Measurements from ENCODE around the gene GATA2. TPM values are rescaled to one million over a fixed set of nuclear protein-coding genes. Genes with fewer than 3 reads are reported as not detected.

The GATA2 gene
- total RNA-seq, 1 donor from 2014 or later = not detected

DNA sequence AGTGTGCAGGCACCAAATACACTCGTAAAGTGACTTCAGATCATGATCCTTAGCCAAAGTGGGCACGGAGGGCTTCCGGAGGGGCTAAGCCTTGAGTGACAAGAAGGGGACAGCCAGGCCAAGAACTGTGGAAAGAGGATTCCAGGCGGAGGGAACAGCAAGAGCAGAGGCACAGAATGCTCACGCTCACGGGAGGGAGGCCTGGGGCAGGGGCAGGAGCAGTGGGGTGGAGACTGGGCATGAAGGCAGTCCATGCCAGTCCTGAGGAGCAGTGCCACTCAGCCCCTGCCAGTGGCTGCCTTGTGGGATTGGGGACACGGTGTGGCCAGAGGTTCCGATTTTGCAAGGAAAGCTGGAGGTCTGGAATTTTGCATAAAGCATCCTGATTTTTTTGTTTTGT, 62.3 kb downstream of the GATA2 start:
- peaks cover 48% of the 10 kb centered on the region for H3K27me3 Mint-ChIP-seq
- POLR2A ChIA-PET = no interaction called here
- TF ChIP-seq, protein P1, sequence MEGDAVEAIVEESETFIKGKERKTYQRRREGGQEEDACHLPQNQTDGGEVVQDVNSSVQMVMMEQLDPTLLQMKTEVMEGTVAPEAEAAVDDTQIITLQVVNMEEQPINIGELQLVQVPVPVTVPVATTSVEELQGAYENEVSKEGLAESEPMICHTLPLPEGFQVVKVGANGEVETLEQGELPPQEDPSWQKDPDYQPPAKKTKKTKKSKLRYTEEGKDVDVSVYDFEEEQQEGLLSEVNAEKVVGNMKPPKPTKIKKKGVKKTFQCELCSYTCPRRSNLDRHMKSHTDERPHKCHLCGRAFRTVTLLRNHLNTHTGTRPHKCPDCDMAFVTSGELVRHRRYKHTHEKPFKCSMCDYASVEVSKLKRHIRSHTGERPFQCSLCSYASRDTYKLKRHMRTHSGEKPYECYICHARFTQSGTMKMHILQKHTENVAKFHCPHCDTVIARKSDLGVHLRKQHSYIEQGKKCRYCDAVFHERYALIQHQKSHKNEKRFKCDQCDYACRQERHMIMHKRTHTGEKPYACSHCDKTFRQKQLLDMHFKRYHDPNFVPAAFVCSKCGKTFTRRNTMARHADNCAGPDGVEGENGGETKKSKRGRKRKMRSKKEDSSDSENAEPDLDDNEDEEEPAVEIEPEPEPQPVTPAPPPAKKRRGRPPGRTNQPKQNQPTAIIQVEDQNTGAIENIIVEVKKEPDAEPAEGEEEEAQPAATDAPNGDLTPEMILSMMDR (IDR thresholded peaks at IDR 0.05) = no peak
- CTCF ChIA-PET = no interaction called here
- no peak overlapping the region for H3K4me3 Mint-ChIP-seq
- H3K27ac Mint-ChIP-seq = no peak overlapping the region
- H3K36me3 Mint-ChIP-seq (ENCODE audit: low read depth) = no peaks in the 10 kb centered on the region
- DNase-seq (no peak), ATAC-seq (ENCODE audit: low read depth) (no peak)
- intact Hi-C loops (cut with micrococcal nuclease) = no loop called here
- no peaks in the 10 kb centered on the region for H3K9me3 Mint-ChIP-seq
- H3K4me1 Mint-ChIP-seq = peaks cover 7% of the 10 kb centered on the region

DNA sequence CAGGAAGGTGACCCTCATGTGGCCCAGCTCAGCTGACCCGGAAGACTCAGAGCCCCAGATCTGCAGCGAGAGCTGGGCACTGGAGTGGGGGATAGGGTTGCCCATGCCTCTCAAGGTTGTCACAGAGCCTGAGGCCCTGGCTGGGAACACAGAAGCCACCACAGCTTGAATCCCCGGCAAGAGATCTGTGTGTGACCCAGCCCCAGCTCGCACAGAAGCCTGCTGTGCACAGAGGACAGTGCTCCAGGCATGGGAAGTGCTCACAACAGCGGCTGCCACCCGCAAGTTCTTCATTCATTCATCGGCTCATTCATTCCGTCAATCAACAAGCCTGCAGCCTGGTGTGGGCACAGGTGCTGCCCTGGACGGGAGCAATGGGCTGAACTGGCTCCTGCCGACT, 62.7 kb downstream of the GATA2 start:
- intact Hi-C loops (cut with micrococcal nuclease) = no loop called here
- TF ChIP-seq, protein P1 (IDR thresholded peaks at IDR 0.05) = no peak
- H3K27ac Mint-ChIP-seq = no peak overlapping the region
- no peaks in the 10 kb centered on the region for H3K36me3 Mint-ChIP-seq (ENCODE audit: low read depth)
- ATAC-seq (ENCODE audit: low read depth) (no peak), DNase-seq (no peak)
- ChIA-PET POLR2A (no interaction called here), CTCF (no interaction called here)
- no peak overlapping the region for H3K4me3 Mint-ChIP-seq
- peaks cover 44% of the 10 kb centered on the region for H3K27me3 Mint-ChIP-seq
- H3K9me3 Mint-ChIP-seq = no peaks in the 10 kb centered on the region
- H3K4me1 Mint-ChIP-seq = peaks cover 7% of the 10 kb centered on the region

DNA sequence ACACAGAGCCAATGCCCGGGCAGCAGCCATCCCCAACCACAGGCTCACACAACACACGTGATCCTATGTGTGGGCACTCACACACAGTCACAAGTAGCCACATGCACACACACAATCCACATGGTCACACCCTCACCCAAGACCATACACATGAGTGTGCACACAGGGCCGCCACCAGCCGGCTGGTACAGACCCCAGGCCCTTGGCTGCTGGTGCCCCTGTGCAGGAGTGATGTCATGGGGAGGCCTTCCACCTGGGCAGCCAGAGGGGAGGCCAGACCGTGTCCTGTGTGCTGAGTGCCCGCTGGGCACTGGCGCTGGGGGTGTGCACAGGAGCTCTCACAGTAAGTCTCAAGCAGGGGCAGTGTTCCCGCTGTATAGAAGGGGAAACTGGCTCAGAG, 63.2 kb downstream of the GATA2 start:
- Mint-ChIP-seq H3K36me3 (ENCODE audit: low read depth) (no peaks in the 10 kb centered on the region), H3K27me3 (peaks cover 44% of the 10 kb centered on the region), H3K9me3 (no peaks in the 10 kb centered on the region), H3K27ac (no peak overlapping the region), H3K4me1 (peaks cover 7% of the 10 kb centered on the region), H3K4me3 (no peak overlapping the region)
- no peak for ATAC-seq (ENCODE audit: low read depth)
- CTCF ChIA-PET = no interaction called here
- intact Hi-C loops (cut with micrococcal nuclease) = no loop called here
- TF ChIP-seq, protein P1 (IDR thresholded peaks at IDR 0.05) = no peak
- no peak for DNase-seq
- POLR2A ChIA-PET = no interaction called here

Other genes starting within 250 kb of the GATA2 start
- gene DNAJB8, start 26.3 kb downstream of the GATA2 start, total RNA-seq = not detected in 2 replicates
- 93.4 and 95.2 TPM in 2 replicates for gene RPN1, start 157.6 kb upstream of the GATA2 start, total RNA-seq
- gene RAB7A, start 233.0 kb upstream of the GATA2 start, total RNA-seq = 169 and 190 TPM in 2 replicates

Data from activated B cell treated with CpG ODN at 0.5 μM for 24 hours (primary cell).